ENCODE measurements around the gene GPRC5D.
A peak's percentile ranks its signal among the peaks of the same experiment; 100 is the strongest.

Gene GPRC5D

DNA sequence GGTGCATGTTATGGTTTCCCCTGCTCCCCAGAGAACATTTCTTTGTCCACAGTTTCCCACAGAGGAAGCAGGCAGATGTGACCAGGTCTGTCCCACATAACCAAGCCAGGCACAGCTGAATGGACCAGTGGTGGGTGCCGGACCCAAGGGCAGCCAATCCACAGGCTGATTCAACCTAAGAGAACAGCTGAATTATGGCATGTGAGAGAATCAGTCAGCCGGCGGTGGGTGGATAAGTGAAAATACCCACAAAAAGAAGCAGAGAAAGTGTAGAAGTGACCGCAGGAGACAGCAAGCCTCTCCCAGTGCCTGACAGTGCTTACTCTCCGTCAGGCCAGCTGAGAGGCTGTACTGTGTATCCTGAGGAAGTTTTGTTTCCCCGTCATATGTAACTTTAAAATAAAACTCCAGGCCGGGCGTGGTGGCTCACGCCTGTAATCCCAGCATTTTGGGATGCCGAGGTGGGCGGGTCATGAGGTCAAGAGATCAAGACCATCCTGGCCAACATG is 14.9 kb downstream of the GPRC5D start:
- DNase-seq (ENCODE audit: low read depth): no peak

DNA sequence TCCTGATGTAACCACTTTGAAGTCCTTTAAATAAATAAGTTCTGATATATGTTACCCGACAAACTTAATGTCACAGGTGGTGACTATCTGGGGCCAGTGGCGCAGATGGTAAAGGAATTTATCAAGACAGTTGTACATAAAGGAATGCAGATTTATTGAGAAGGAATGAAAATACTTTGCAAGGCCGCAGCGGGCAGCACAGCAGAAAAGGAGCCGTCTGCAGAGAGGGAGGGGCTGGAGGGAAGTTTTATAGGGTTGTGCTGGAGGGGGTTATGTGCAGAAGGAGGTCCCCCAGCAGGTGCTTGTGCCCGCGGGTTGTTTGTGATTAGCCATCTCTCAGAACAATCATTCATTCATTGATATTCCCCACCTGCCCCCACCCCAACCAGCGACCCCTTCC is 17.4 kb downstream of the GPRC5D start:
- no peak for DNase-seq (ENCODE audit: low read depth)

DNA sequence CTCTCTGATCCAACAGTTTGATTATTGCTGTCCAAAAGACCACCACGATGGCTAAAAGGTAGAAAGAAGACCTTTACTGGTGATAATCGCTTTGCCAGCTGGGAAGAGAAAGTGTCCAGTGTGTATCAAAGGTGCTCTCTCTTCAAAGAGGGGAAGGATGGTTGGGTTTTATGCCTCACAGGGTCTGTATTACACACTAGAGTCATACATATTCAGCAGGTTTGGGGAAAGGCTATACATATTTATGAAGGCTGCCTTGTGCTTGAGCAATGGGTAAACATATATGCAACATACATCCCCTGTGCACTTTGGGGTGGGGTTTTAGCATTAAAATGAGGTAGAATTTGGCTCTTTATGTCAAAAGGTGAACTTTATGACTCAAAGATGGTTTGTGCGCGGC is 18.2 kb downstream of the GPRC5D start:
- no peak for DNase-seq (ENCODE audit: low read depth)

DNA sequence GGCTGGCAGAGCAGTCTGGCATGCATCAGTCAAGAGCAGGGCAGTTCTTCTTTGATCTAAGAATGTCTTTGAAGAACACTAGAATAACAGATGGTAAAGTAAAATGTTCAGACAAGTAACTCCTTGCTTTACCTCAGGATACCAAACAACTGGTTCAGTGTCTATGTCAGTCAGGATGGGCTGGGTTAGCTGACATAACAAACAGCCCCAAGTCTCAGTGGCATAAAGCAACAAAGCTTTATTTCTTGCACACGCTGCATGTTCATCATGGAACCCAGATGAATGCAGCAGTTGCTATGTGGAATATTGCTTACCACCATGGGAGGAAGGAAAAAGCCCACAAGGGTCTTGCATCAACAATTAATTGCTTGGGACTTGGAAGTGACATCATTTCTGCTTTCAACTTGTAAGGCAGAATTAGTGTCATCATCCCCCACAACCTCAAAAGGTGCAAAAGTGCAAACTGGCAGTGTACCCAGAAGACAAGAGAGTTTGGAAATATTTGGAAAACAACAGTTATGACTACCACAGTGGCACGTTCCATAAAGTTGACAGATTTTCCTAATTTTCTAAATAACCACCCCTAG is 21.2 kb downstream of the GPRC5D start:
- DNase-seq (ENCODE audit: low read depth): no peak

DNA sequence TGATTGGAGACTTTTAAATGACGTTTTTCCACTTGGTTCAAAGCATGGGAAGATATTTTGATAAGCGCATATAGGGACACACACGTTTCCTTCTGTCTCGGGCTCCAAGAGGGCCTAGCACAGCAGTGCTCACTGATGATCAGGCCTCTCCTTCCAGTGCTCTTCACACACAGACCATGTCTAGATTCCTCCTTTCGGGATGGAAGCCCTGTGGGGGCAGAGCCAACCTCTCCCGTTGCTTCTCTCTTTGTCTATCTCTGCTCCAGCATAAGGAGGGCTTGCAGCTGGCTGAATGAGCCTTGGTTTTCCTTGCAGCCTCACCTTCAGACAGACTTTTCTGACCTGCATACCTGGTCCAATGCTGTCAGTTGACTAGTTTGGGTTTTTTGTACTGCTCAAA is 22.3 kb downstream of the GPRC5D start:
- no peak for DNase-seq (ENCODE audit: low read depth)

DNA sequence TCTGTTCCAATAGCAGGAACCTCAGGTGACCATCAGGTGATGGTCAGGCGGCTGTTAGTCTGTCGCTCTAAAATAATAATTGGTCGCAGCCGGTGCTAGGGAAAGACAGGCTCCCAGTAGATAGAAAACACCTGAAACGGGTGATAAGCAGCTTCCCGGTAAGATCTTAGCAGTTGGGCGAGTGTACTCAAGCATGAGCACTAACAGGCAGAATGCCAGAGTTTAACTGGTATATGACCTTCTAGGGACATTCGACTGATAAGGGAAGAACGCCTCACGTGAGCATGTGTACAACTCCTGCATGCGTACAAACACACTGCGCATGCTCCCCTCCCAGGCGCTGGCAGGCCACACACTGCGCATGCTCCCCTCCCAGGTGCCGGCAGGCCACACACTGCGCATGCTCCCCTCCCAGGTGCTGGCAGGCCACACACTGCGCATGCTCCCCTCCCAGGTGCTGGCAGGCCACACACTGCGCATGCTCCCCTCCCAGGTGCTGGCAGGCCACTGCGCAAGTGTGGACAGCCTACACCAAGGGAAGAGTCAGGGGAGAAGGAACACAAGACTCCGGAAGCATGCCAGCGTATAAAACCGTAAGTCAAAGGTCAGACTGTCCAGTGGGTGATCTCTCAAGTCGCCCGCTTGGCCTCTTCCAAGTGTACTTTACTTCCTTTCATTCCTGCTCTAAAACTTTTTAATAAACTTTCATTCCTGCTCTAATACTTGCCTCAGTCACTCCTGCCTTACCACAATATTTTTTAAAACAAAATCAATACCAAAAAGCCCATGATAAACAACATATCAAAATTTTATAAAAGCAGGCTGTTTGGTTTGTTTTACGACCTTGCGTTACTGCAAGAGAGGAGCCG is 24.5 kb downstream of the GPRC5D start:
- no peak for DNase-seq (ENCODE audit: low read depth)

DNA sequence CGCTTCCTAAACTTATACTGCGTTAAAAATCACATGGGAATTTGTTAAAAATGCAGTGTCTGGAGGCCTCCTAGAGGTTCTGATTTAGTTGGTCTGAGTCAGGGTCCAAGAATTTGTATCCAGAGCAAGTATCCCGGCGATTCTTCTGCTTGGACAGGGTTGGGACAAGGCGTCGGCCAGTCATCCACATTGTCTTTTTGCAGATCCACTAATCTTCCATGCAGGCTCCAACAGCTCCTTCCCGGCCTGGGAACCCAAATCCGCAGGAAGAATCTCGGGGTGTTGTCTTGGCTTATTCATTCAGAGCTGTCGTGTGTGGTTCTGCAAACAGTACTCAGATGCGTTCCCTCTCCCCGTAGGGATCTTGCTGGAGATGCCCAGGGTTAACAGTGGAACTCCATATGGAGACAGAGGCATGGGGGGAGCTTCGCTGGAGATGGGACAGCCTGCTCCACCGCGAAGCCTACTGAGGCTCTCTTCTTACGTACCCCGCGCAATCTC is 25.3 kb downstream of the GPRC5D start:
- DNase-seq (ENCODE audit: low read depth): peak; percentile 42

DNA sequence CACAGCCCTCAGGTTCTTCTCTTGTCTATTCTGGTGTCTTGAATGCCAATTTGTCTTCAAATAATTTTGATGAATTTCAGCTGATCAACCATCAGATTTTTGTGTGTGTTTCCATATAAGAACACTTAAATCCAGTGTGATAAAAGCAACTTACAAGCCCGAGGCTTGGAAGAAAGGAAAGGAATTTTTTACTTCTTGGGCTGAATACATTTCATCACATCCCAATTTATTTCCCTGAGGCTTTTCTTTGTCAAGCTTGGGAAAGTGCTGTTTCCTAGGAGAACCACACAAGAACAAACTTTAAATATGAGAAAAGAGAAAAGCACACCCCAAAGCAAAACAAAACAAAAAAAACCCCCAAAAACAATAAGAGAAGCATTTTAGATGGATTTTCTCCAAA is 26.6 kb downstream of the GPRC5D start:
- DNase-seq (ENCODE audit: low read depth): no peak

DNA sequence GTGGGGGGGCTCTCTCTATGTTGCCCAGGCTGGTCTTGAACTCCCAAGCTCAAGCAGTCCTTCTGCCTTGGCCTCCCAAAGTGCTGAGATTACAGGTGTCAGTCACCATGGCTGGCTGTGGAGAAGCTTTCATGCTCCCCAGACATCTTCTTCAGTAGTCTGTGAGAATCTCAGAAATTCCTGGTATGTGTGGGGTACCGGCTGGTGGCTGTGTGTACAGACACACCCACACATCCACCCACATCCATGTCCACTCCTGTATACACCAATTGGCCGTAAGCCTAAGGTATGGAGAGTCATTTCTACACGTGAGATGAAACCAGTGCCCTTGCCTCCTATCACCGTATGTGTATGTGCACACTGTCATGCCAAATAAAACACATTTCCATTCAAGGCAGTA is 27.8 kb downstream of the GPRC5D start:
- DNase-seq (ENCODE audit: low read depth): no peak

DNA sequence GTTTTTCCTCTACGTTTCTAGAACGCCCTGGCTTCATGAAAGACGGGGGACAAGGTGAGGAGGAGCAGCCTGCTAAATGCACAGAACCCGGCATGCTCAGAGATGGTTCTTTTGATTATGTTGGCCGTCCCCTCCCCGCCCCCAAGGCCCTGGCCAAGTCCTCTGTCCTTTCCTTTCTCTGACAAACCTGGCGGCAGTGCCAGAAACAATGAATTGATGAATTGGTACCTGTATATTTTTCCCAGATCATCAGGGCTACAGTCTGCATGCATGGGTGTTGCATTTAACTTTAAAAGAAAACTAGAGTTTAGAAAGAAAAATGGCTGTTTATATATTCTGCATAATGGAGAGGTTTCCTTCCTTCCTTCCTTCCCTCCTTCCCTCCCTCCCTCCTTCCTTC is 29.0 kb downstream of the GPRC5D start:
- DNase-seq (ENCODE audit: low read depth): no peak

DNA sequence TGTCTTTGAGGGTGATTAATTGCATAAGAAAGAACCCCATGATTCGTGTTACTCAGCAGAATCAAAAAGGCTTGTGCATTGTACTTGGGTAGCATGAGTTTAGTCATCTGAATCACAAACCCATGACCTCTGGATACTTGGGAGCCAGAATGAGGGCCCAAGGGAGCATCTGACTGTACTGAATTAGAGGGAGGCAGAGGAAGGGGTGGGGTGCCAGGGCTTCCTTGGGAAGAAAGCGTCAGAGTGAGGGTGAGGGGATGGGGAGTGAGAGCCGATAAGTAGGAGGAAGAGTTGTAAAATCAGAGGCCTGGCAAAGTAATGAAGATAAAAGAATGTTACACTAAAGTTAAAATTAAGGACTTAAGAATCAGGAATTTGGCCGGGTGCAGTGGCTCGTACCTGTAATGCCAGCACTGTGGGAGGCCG is 29.8 kb downstream of the GPRC5D start:
- DNase-seq (ENCODE audit: low read depth): no peak

DNA sequence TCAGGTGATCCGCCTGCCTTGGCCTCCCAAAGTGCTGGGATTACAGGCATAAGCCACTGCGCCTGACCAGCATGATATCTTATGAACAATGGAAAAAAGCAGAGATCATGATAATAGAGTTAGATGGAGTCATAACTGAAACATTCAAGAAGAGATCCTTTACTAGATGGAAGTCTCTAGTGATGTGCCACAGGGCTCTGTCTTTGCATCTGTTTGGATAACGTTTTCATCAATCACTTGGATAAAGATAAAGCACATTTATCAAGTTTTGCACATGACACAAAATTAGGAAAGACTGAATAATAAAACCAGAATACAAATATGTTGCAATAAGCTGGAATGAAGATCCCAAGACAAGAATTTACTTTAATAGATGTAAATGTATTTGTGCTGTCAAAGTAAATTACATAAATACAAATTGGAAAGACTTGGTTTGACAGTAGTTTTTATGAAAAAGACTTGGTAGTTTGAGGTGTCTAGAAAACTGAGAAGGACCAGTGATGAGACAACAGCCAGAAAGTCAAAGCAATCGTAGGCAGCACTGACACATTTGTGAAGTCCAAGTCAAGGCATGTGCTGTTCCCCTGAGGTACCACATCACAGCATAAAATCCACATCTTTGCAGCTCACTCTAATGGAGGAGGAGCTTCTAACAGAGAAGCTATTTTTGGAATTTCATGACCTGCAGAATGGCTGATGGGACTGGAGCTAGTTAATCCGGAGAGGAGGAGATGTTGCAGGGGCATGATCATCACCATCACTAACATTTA is 32.1 kb downstream of the GPRC5D start:
- no peak for DNase-seq (ENCODE audit: low read depth)

DNA sequence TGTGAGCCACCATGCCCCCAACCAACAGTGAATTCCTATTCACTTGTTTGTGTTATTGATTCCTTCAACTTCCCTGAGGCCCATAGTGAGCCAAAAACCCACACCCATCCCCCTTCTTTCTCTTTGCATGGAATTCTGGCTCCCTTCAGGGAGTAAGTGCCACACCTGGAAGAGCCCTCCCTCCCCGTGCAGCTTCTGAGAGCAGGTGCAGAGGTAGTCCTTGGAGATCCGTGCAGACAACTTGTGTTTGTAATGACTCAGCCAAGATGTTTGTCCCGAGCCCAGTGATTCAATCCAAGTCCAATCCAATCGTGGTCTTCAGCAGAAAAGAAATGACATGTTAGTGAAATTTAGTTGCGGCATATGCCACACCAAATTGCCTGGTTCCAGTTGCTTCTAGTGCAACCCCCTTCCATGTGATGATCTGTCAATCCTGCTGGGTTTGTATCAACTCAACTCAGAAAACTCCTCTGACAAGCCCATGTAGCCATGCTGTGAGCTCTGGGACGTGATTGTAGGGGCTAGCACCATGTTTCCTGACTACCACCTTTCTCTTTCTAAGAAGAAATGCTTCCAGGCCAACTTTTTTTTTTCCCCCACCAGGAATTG is 33.1 kb downstream of the GPRC5D start:
- DNase-seq (ENCODE audit: low read depth): no peak

DNA sequence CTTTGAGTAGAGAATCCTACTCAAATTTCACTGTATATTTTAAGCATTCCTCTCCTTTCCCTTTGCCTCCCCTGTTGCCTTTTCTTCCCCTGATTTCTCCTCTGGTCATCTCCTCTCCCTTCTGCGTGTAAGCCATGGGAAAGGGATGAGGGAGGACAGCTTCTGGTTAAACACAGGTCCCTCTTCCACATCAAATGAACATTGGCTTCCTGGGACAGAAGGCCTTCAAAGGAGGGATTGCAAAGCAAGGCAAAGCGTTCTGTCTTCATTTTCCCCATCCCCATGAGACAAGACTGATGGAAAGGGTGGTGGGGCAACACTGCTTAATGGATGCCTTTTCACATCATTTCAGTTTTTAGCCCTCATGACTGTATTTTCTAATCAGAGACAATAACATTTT is 34.5 kb downstream of the GPRC5D start:
- no peak for DNase-seq (ENCODE audit: low read depth)

DNA sequence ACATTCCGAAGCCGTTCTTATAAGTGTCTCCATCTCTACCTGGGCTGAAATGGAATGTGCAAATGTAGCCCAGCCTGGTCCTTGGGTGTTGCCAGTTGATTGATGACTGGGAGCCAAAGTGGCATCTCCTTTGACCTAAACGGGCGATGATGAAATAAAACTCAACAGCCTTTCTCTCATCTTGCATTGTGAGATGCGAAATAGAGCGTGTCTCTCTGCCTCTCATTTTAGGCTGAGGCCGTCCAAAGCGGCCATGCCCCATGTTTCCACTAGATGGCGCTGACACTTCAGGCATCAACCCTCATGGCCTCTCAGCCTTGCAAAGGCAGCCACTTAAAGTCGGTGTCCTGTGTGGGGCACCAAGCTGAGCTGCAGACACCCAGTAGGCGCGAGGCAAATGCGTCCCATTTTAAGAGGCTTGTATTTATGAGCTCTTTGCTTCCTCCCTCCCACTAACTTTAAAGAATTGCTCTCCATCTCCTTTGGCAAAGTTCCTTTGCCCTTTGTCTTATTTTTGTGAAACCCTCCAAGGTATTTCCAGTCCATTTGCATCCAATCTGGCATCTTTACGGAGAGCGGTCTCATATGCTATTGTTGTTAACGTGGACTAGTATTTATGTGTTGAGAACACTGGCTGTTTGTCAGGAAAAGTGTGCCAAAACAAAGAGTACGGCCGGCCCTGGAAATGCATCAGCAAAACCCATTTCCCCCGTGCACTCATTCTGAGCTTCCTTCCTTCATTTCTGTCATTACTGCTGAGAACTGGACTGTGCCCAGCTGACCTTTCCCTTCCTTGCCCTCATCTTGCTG is 35.6 kb downstream of the GPRC5D start:
- DNase-seq (ENCODE audit: low read depth): peak; percentile 42

DNA sequence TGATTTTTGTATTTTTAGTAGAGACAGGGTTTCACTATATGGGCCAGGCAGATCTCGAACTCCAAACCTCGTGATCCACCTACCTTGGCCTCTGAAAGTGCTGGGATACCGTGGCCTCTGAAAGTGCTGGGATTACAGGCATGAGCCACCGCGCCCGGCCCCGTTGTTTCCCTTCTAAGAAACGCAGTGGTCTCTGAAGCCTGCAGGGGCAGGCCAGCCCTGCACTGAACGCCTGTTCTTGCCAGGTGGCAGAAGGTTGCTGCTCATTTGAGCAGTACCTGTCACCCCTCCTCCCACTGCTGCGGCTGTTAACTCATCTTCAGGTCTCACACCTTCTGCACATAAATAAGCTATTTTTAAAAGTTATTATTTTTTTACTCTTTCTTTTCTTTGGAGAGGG is 36.3 kb downstream of the GPRC5D start:
- no peak for DNase-seq (ENCODE audit: low read depth)

DNA sequence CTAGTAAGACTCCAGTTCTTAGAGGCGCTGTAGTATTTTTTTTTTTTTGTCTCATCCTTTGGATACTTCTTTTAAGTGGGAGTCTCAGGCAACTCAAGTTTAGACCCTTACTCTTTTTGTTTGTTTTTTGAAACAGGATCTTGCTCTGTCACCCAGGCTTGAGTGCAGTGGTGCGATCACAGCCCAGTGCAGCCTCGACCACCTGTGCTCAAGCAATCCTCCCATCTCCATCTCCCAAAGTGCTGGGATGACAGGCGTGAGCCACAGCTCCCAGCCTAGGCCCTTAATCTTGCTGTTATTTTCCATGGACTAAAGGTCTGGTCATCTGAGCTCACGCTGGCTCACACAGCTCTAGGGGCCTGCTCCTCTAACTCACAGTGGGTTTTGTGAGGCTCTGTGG is 39.3 kb downstream of the GPRC5D start:
- DNase-seq (ENCODE audit: low read depth): no peak

DNA sequence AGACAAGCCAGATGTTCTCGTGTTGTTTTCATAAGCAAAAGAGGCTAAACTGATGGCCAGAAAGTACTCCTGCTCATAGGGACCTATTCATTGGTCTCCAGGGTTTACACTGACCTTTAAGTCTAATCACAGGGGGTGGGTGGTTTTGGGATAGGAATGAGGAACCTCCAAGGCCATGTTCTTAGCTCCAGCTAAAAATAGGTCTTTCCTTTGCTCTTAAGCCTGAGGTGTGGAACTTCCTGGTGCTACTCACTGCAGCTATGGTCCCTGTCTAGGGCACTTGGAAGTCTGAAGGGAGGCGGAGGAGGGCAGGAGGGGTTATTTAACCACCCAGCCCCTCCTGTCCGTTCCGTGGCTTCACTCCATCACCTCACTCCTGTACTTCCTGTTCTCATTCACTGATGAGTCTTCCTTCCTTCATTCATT is 42.0 kb downstream of the GPRC5D start:
- DNase-seq (ENCODE audit: low read depth): no peak

DNA sequence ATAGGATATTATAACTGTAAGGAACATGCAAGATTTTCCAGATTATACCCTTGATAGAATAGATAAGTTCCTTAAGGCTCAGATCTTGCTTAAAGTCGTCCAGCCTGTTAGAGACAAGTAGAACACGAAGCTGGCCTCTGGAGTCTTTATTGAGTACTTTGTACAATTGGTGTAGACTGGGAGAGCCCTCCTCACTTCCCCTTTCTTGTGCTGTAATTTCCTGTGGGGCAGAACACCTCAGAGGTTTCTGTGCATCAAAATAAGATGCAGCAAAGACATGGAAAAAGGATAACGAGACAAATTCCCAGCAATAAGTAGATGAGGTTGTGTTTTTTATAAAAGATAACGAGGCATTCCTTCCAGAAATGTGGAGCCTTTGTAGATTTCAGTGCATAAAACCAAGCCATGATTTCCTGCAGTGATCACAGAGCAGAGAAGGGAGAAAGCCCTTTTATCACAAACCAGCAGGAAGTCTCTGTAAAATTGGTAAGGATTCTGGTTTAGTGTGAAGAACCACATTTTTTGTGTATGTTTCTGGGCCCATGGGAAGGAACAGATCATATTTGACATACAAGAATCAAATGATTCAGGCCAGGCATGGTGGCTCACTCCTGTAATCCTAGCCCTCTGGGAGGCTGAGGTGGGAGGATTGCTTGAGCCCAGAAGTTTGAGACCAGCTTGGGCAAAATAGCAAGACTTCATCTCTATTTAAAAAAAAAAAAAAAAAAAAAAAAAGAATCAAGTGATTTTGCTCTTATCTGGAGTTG is 42.6 kb downstream of the GPRC5D start:
- DNase-seq (ENCODE audit: low read depth): no peak

DNA sequence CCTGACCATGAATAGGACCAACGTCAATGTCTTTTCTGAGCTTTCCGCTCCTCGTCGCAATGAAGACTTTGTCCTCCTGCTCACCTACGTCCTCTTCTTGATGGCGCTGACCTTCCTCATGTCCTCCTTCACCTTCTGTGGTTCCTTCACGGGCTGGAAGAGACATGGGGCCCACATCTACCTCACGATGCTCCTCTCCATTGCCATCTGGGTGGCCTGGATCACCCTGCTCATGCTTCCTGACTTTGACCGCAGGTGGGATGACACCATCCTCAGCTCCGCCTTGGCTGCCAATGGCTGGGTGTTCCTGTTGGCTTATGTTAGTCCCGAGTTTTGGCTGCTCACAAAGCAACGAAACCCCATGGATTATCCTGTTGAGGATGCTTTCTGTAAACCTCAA is 43.3 kb downstream of the GPRC5D start:
- no peak for DNase-seq (ENCODE audit: low read depth)

DNA sequence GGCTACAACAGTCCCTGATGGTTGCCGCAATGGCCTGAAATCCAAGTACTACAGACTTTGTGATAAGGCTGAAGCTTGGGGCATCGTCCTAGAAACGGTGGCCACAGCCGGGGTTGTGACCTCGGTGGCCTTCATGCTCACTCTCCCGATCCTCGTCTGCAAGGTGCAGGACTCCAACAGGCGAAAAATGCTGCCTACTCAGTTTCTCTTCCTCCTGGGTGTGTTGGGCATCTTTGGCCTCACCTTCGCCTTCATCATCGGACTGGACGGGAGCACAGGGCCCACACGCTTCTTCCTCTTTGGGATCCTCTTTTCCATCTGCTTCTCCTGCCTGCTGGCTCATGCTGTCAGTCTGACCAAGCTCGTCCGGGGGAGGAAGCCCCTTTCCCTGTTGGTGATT is 43.7 kb downstream of the GPRC5D start:
- DNase-seq (ENCODE audit: low read depth): no peak

Measured in HS-27A (cell line).